ENCODE measurements around the gene MAP3K12.

DNA sequence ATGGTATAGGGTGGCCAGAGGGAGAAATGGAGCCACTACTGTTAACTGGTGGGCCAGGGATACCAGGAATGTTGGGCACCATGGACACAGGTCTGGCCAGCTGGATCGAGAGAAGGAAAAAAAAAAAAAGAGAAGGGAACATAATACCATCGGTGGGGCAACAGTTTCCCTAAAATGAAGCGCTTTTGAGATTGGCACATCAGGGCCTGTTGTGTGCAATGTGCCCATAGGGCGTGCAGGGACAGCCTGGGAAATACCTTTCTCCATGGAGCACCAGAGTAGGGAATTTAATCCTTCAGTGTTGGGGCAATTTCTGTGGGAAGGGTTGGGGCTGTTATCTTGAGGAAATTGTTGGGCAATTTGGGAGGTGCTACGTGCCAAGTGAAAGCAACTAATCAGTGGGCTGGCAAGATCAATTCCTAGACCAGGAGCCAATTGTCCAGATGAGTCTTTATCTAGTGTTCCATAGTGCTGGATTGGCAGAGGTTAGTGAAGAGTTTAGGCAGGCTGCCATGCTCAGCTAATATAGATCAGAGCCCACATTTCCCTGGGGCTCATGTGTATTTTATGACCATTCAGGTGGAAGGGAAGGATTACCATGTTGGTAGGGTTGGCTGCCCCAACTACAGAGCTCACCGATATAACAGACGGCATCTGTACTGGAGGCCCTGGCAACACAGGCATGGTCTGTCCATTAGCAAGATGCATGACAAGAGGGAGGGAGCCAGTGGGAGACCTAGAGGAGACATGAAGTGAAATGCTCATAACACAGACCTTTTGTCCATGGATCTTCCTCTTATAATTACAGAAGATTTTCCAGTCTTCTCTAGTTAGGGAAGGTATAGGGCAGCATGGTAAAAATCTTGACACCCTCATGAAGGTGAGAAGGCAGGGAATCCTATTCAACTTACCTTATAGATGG, 33.5 kb upstream of the MAP3K12 start:
- TF ChIP-seq RNF2 (IDR thresholded peaks at IDR 0.05; ENCODE audit: borderline replicate concordance, low read depth, low read length, missing control alignments, poor library complexity, severe bottlenecking) (no peak), SIN3A (conservative IDR thresholded peaks at IDR 0.05 in 1 of 2, IDR thresholded peaks at IDR 0.05 in 1 of 2; ENCODE audit: low read depth in 1 of 2, low read length in 2 of 2) (no peak), CTCF (IDR thresholded peaks at IDR 0.05; ENCODE audit: control extremely low read depth in 1 of 3, insufficient read depth in 1 of 3, low read depth in 1 of 3, low read length in 3 of 3) (no peak), MAX (IDR thresholded peaks at IDR 0.05) (no peak), GTF2F1 (IDR thresholded peaks at IDR 0.05; ENCODE audit: borderline replicate concordance, low read depth, low read length) (no peak), SIX5 (IDR thresholded peaks at IDR 0.05; ENCODE audit: low read depth, low read length) (no peak), CEBPB (IDR thresholded peaks at IDR 0.05; ENCODE audit: low read depth, low read length) (no peak), POU5F1 (IDR thresholded peaks at IDR 0.05; ENCODE audit: low read depth, low read length) (no peak), SAP30 (IDR thresholded peaks at IDR 0.05; ENCODE audit: insufficient read depth, insufficient replicate concordance, low read length) (no peak), POLR2A (IDR thresholded peaks at IDR 0.05; ENCODE audit: control extremely low read depth in 1 of 2, low read depth in 2 of 2, low read length in 2 of 2) (no peak), HDAC2 (IDR thresholded peaks at IDR 0.05; ENCODE audit: borderline replicate concordance in 1 of 2, low read depth in 2 of 2, low read length in 2 of 2) (no peak), ZNF274 (IDR thresholded peaks at IDR 0.05; ENCODE audit: borderline replicate concordance, extremely low read depth, low read length) (no peak), YY1 (IDR thresholded peaks at IDR 0.05; ENCODE audit: low read depth, low read length) (no peak)
